ENCODE data around the gene FGD5.

Gene FGD5

GRCh38 chr3:14874784-14875183 is 56.0 kb downstream of the FGD5 start:
- Histone ChIP-seq H3K4me3 (ENCODE audit: insufficient read depth, low read depth, low read length, poor library complexity, severe bottlenecking) (no peak overlapping the region), H3K27ac (ENCODE audit: insufficient read depth, low read length, poor library complexity, severe bottlenecking) (no peak overlapping the region), H3K36me3 (ENCODE audit: control insufficient read depth, insufficient read depth, low read length) (no peaks in the 10 kb centered on the region), H3K9me3 (ENCODE audit: control insufficient read depth, low read length) (no peaks in the 10 kb centered on the region), H3K27me3 (replicated peaks; ENCODE audit: control insufficient read depth, insufficient read depth, low read length, poor library complexity, severe bottlenecking) (no peaks in the 10 kb centered on the region), H3K4me1 (ENCODE audit: control insufficient read depth, insufficient read depth, low read length, poor library complexity, severe bottlenecking) (peaks cover 10% of the 10 kb centered on the region)
- DNase-seq: no peak

DNA sequence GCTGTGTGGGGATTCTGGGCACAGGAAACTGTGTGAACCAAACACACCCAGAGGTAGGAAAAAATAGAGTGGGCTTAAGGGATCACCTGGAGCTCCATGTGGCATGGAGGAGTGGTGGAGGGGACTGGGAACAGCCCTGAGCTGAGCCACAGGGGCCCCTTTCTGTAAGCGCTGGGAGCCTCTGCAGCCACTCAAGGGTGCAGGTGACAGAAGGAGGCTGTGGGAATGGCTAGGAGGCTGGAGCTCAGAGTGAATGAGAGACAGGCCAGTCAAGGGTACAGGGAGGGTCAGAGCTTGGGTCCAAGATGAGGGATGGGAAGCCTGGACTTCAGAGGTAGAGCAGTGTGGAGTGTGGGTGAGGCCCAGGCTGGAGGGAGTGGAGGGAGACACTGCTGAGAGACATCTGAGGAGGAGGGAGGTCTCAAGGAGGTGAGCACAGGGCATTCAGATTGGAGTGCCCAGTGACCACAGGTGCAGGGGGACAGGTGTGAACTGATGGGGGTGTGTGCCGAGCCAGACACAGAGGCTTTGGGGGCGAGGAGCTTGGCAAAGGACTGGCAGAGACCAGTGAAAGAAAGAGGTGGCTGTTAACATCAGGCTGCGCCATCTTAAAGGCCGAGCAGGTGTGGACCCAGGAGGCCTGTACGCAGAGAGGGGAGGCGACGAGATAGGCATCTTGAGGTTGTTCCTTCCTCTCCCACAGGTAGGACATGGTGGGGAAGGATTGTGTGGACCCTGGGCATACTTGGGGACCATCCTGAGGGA is 56.8 kb downstream of the FGD5 start:
- Histone ChIP-seq H3K27me3 (replicated peaks; ENCODE audit: control insufficient read depth, insufficient read depth, low read length, poor library complexity, severe bottlenecking) (no peaks in the 10 kb centered on the region), H3K4me3 (ENCODE audit: insufficient read depth, low read depth, low read length, poor library complexity, severe bottlenecking) (no peak overlapping the region), H3K36me3 (ENCODE audit: control insufficient read depth, insufficient read depth, low read length) (no peaks in the 10 kb centered on the region), H3K27ac (ENCODE audit: insufficient read depth, low read length, poor library complexity, severe bottlenecking) (no peak overlapping the region), H3K9me3 (ENCODE audit: control insufficient read depth, low read length) (no peaks in the 10 kb centered on the region), H3K4me1 (ENCODE audit: control insufficient read depth, insufficient read depth, low read length, poor library complexity, severe bottlenecking) (peaks cover 16% of the 10 kb centered on the region)
- no peak for DNase-seq

- H3K4me3 ChIP-seq (ENCODE audit: insufficient read depth, low read depth, low read length, poor library complexity, severe bottlenecking): no peak overlapping the region
- peaks cover 29% of the 10 kb centered on the region for H3K4me1 ChIP-seq (ENCODE audit: control insufficient read depth, insufficient read depth, low read length, poor library complexity, severe bottlenecking)
- H3K27me3 ChIP-seq (replicated peaks; ENCODE audit: control insufficient read depth, insufficient read depth, low read length, poor library complexity, severe bottlenecking): no peaks in the 10 kb centered on the region
- H3K27ac ChIP-seq (ENCODE audit: insufficient read depth, low read length, poor library complexity, severe bottlenecking): no peak overlapping the region
- no peak for DNase-seq
- no peaks in the 10 kb centered on the region for H3K36me3 ChIP-seq (ENCODE audit: control insufficient read depth, insufficient read depth, low read length)
- no peaks in the 10 kb centered on the region for H3K9me3 ChIP-seq (ENCODE audit: control insufficient read depth, low read length)
Measured at GRCh38 chr3:14876921-14877333, 58.2 kb downstream of the FGD5 start.

DNA sequence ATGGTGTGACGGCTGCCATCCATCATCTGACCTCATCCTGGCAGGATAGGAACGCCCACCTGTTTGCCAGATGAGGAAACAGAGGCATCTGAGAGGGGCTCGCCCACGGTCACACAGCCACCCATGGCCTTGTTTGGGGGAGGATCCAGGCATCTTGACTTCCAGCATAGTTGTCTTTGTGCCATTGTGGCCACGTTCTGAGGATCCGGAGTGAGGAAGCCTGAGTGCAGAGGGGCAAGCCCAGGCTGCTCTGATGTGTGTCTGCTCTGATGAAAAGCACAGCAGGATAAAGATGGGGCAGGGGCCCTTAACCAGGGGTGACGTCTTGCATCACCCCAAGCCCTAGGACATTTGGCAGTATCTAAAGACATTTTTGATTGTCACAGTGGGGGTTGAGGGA is 58.7 kb downstream of the FGD5 start:
- H3K27ac ChIP-seq (ENCODE audit: insufficient read depth, low read length, poor library complexity, severe bottlenecking): no peak overlapping the region
- no peak for DNase-seq
- H3K9me3 ChIP-seq (ENCODE audit: control insufficient read depth, low read length): no peaks in the 10 kb centered on the region
- no peak overlapping the region for H3K4me3 ChIP-seq (ENCODE audit: insufficient read depth, low read depth, low read length, poor library complexity, severe bottlenecking)
- H3K36me3 ChIP-seq (ENCODE audit: control insufficient read depth, insufficient read depth, low read length): no peaks in the 10 kb centered on the region
- H3K4me1 ChIP-seq (ENCODE audit: control insufficient read depth, insufficient read depth, low read length, poor library complexity, severe bottlenecking): peaks cover 30% of the 10 kb centered on the region
- no peaks in the 10 kb centered on the region for H3K27me3 ChIP-seq (replicated peaks; ENCODE audit: control insufficient read depth, insufficient read depth, low read length, poor library complexity, severe bottlenecking)

GRCh38 chr3:14879211-14879874 is 60.6 kb downstream of the FGD5 start:
- Histone ChIP-seq H3K27me3 (replicated peaks; ENCODE audit: control insufficient read depth, insufficient read depth, low read length, poor library complexity, severe bottlenecking) (no peaks in the 10 kb centered on the region), H3K9me3 (ENCODE audit: control insufficient read depth, low read length) (no peaks in the 10 kb centered on the region), H3K4me1 (ENCODE audit: control insufficient read depth, insufficient read depth, low read length, poor library complexity, severe bottlenecking) (peaks cover 48% of the 10 kb centered on the region), H3K27ac (ENCODE audit: insufficient read depth, low read length, poor library complexity, severe bottlenecking) (no peak overlapping the region), H3K4me3 (ENCODE audit: insufficient read depth, low read depth, low read length, poor library complexity, severe bottlenecking) (no peak overlapping the region), H3K36me3 (ENCODE audit: control insufficient read depth, insufficient read depth, low read length) (no peaks in the 10 kb centered on the region)
- DNase-seq: no peak

- Histone ChIP-seq H3K27me3 (replicated peaks; ENCODE audit: control insufficient read depth, insufficient read depth, low read length, poor library complexity, severe bottlenecking) (no peaks in the 10 kb centered on the region), H3K9me3 (ENCODE audit: control insufficient read depth, low read length) (no peaks in the 10 kb centered on the region), H3K36me3 (ENCODE audit: control insufficient read depth, insufficient read depth, low read length) (no peaks in the 10 kb centered on the region), H3K27ac (ENCODE audit: insufficient read depth, low read length, poor library complexity, severe bottlenecking) (no peak overlapping the region), H3K4me1 (ENCODE audit: control insufficient read depth, insufficient read depth, low read length, poor library complexity, severe bottlenecking) (peaks cover 57% of the 10 kb centered on the region), H3K4me3 (ENCODE audit: insufficient read depth, low read depth, low read length, poor library complexity, severe bottlenecking) (no peak overlapping the region)
- DNase-seq: no peak
Measured at GRCh38 chr3:14880447-14881106, 61.8 kb downstream of the FGD5 start.

DNA sequence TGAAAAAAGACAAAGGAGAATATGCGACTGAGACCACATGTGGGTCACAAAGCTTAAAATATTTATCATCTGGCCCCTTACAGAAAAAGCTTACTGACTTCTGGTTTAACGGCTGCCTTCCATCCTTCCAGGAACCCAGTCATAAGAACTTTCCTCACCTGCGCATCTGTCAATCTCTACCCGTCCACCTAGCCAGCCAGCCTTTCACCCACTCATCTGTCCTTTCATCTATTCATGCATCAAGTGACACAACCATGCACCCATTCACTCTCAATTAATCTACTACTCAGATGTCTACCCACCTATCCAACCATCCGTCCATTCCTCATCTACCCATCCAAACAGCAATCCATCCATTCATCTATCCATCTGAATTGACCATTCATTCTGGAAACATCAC is 64.5 kb downstream of the FGD5 start:
- Histone ChIP-seq H3K36me3 (ENCODE audit: control insufficient read depth, insufficient read depth, low read length) (no peaks in the 10 kb centered on the region), H3K4me3 (ENCODE audit: insufficient read depth, low read depth, low read length, poor library complexity, severe bottlenecking) (no peak overlapping the region), H3K4me1 (ENCODE audit: control insufficient read depth, insufficient read depth, low read length, poor library complexity, severe bottlenecking) (peaks cover 65% of the 10 kb centered on the region), H3K9me3 (ENCODE audit: control insufficient read depth, low read length) (no peaks in the 10 kb centered on the region), H3K27ac (ENCODE audit: insufficient read depth, low read length, poor library complexity, severe bottlenecking) (no peak overlapping the region), H3K27me3 (replicated peaks; ENCODE audit: control insufficient read depth, insufficient read depth, low read length, poor library complexity, severe bottlenecking) (no peaks in the 10 kb centered on the region)
- no peak for DNase-seq

GRCh38 chr3:14884665-14885064 is 65.9 kb downstream of the FGD5 start:
- Histone ChIP-seq H3K9me3 (ENCODE audit: control insufficient read depth, low read length) (no peaks in the 10 kb centered on the region), H3K27me3 (replicated peaks; ENCODE audit: control insufficient read depth, insufficient read depth, low read length, poor library complexity, severe bottlenecking) (no peaks in the 10 kb centered on the region), H3K27ac (ENCODE audit: insufficient read depth, low read length, poor library complexity, severe bottlenecking) (no peak overlapping the region), H3K36me3 (ENCODE audit: control insufficient read depth, insufficient read depth, low read length) (no peaks in the 10 kb centered on the region), H3K4me1 (ENCODE audit: control insufficient read depth, insufficient read depth, low read length, poor library complexity, severe bottlenecking) (peaks cover 56% of the 10 kb centered on the region), H3K4me3 (ENCODE audit: insufficient read depth, low read depth, low read length, poor library complexity, severe bottlenecking) (no peak overlapping the region)
- DNase-seq: peak in 1 of 3 donors; percentile 3

- Histone ChIP-seq H3K27ac (ENCODE audit: insufficient read depth, low read length, poor library complexity, severe bottlenecking) (peak overlapping the region; percentile 34), H3K4me1 (ENCODE audit: control insufficient read depth, insufficient read depth, low read length, poor library complexity, severe bottlenecking) (peaks cover 55% of the 10 kb centered on the region), H3K36me3 (ENCODE audit: control insufficient read depth, insufficient read depth, low read length) (no peaks in the 10 kb centered on the region), H3K9me3 (ENCODE audit: control insufficient read depth, low read length) (no peaks in the 10 kb centered on the region), H3K4me3 (ENCODE audit: insufficient read depth, low read depth, low read length, poor library complexity, severe bottlenecking) (no peak overlapping the region), H3K27me3 (replicated peaks; ENCODE audit: control insufficient read depth, insufficient read depth, low read length, poor library complexity, severe bottlenecking) (no peaks in the 10 kb centered on the region)
- peak in 1 of 3 donors; percentile 12 for DNase-seq
Measured at GRCh38 chr3:14885307-14885706, 66.5 kb downstream of the FGD5 start.

GRCh38 chr3:14886101-14886500 is 67.3 kb downstream of the FGD5 start:
- Histone ChIP-seq H3K4me3 (ENCODE audit: insufficient read depth, low read depth, low read length, poor library complexity, severe bottlenecking) (no peak overlapping the region), H3K36me3 (ENCODE audit: control insufficient read depth, insufficient read depth, low read length) (no peaks in the 10 kb centered on the region), H3K4me1 (ENCODE audit: control insufficient read depth, insufficient read depth, low read length, poor library complexity, severe bottlenecking) (peaks cover 51% of the 10 kb centered on the region), H3K9me3 (ENCODE audit: control insufficient read depth, low read length) (no peaks in the 10 kb centered on the region), H3K27ac (ENCODE audit: insufficient read depth, low read length, poor library complexity, severe bottlenecking) (no peak overlapping the region), H3K27me3 (replicated peaks; ENCODE audit: control insufficient read depth, insufficient read depth, low read length, poor library complexity, severe bottlenecking) (no peaks in the 10 kb centered on the region)
- no peak for DNase-seq
